PC-3 (cell line): ENCODE results near the gene ZBTB16. TPM values are rescaled to one million over a fixed set of nuclear protein-coding genes. Genes with fewer than 3 reads are reported as not detected.

Source experiments
- ATAC-seq: fragments of 200-7000 bp; cut with Tn5 transposase; 2 replicates; pipeline ENCODE4 v1.9.1; 2020; ENCODE audit warnings: mild to moderate bottlenecking, moderate library complexity
- BruUV-seq: library from RNA; stranded (reverse); fragments of 400-500 nt; replicated peaks from 2 replicates; lab custom pipeline; 2021; lab: Mats Ljungman, UMichigan
- CTCF ChIA-PET: fragments of 300-600 bp; sonication (Branson Sonifier 250); formaldehyde crosslinking; loops from one replicate; lab custom pipeline; 2022; ENCODE audit warnings: antibody characterized with exemption; lab: Charles Lee
- POLR2A ChIA-PET: fragments of 300-600 bp; sonication (Branson Sonifier 250); formaldehyde crosslinking; loops from one replicate; lab custom pipeline; 2022; ENCODE audit warnings: antibody characterized with exemption; ENCODE audit not compliant: unreplicated experiment; lab: Charles Lee
- DNase-seq: peaks from one replicate; pipeline ENCODE4 v3.0.0-alpha.2; 2015
- H2AFZ ChIP-seq: fragments of 300-600 bp; sonication (generic); 2 replicates; pipeline ENCODE4 v1.6.0; 2016; ENCODE audit warnings: antibody characterized with exemption, low read length
- H3F3A ChIP-seq: fragments of 300-600 bp; sonication (generic); one replicate; pipeline ENCODE4 v1.6.0; 2017; ENCODE audit warnings: antibody characterized with exemption, low read length, control low read depth, mild to moderate bottlenecking; ENCODE audit not compliant: unreplicated experiment
- H3K27ac ChIP-seq: fragments of 300-600 bp; sonication (generic); 2 replicates; pipeline ENCODE4 v1.5.1; 2016; ENCODE audit warnings: mild to moderate bottlenecking, low read length
- H3K27me3 ChIP-seq: fragments of 300-600 bp; sonication (generic); 2 replicates; pipeline ENCODE4 v1.6.1; 2016; ENCODE audit warnings: low read length, mixed read lengths
- H3K36me3 ChIP-seq: fragments of 300-600 bp; sonication (generic); 2 replicates; pipeline ENCODE4 v1.6.1; 2016; ENCODE audit warnings: low read depth, mixed run types, low read length, mixed read lengths
- H3K4me1 ChIP-seq: fragments of 300-600 bp; sonication (generic); 2 replicates; pipeline ENCODE4 v1.5.1; 2016; ENCODE audit warnings: low read length; ENCODE audit not compliant: insufficient read depth
- H3K4me2 ChIP-seq: fragments of 300-600 bp; sonication (generic); 2 replicates; pipeline ENCODE4 v1.6.0; 2016; ENCODE audit warnings: low read length
- H3K4me3 ChIP-seq: fragments of 300-600 bp; sonication (generic); 2 replicates; pipeline ENCODE4 v1.5.1; 2016; ENCODE audit warnings: mild to moderate bottlenecking, low read length, mixed read lengths
- H3K79me2 ChIP-seq: fragments of 300-600 bp; sonication (generic); 2 replicates; pipeline ENCODE4 v1.6.1; 2017; ENCODE audit warnings: low read length, mixed read lengths
- H3K9ac ChIP-seq: fragments of 300-600 bp; sonication (generic); 2 replicates; pipeline ENCODE4 v1.6.0; 2016; ENCODE audit warnings: mild to moderate bottlenecking, low read length
- H3K9me2 ChIP-seq: fragments of 300-600 bp; sonication (generic); replicated peaks from 2 replicates; pipeline ENCODE4 v1.6.1; 2016; ENCODE audit warnings: mixed run types, low read length, mixed read lengths
- H3K9me3 ChIP-seq: fragments of 300-600 bp; sonication (generic); 2 replicates; pipeline ENCODE4 v1.6.1; 2016; ENCODE audit warnings: low read length, mixed read lengths
- H4K20me1 ChIP-seq: fragments of 300-600 bp; sonication (generic); 2 replicates; pipeline ENCODE4 v1.6.1; 2016; ENCODE audit warnings: low read length, mixed read lengths
- CTCF ChIP-seq: fragments of 300-600 bp; sonication (generic); conservative IDR thresholded peaks from 2 replicates; pipeline ENCODE4 v1.5.1; 2017; ENCODE audit warnings: antibody characterized with exemption, low read depth, mild to moderate bottlenecking, low read length
- EZH2 ChIP-seq: fragments of 300-600 bp; sonication (generic); IDR thresholded peaks from one replicate; pipeline ENCODE4 v1.6.1; 2017; ENCODE audit warnings: antibody characterized with exemption, mild to moderate bottlenecking, low read length; ENCODE audit not compliant: unreplicated experiment
- EZH2phosphoT487 ChIP-seq: fragments of 300-600 bp; sonication (generic); IDR thresholded peaks from 2 replicates; pipeline ENCODE4 v1.6.1; 2018; ENCODE audit warnings: mild to moderate bottlenecking, antibody characterized with exemption, low read length, borderline replicate concordance
- intact Hi-C: fragments of 100-400 bp; cut with micrococcal nuclease; formaldehyde crosslinking; loops from 2 replicates; pipeline ENCODE4 v1.9.0; 2023
- total RNA-seq: library from RNA; depleted of rRNA; stranded (reverse); fragments of >200 nt; gene quantifications from 2 replicates; pipeline ENCODE4 v1.2.3, GENCODE V29; 2014

Gene ZBTB16
- total RNA-seq, 1 experiment from 2014 or later, result not detected

GRCh38 chr11:114063829-114064201, 4.3 kb downstream of the ZBTB16 start:
- Histone ChIP-seq H3K79me2 (no peaks in the 10 kb centered on the region), H3K36me3 (no peaks in the 10 kb centered on the region), H4K20me1 (no peaks in the 10 kb centered on the region), H3K4me2 (no peak overlapping the region), H3K9me3 (no peaks in the 10 kb centered on the region), H3K4me1 (no peaks in the 10 kb centered on the region), H3K27me3 (peaks cover 95% of the 10 kb centered on the region), H3K4me3 (no peak overlapping the region), H2AFZ (no peak overlapping the region), H3K27ac (no peak overlapping the region), H3K9me2 (no peaks in the 10 kb centered on the region), H3F3A (no peaks in the 10 kb centered on the region), H3K9ac (no peak overlapping the region)
- intact Hi-C loops, result no loop called here
- no peak for DNase-seq
- no TSS peak for BruUV-seq
- ATAC-seq, result no peak
- CTCF ChIA-PET, result no interaction called here
- no peak for TF ChIP-seq EZH2
- TF ChIP-seq EZH2phosphoT487, result no peak
- TF ChIP-seq CTCF, result no peak
- POLR2A ChIA-PET, result no interaction called here

GRCh38 chr11:114064216-114064615, 4.7 kb downstream of the ZBTB16 start:
- Histone ChIP-seq H3K27me3 (peaks cover 93% of the 10 kb centered on the region), H3K4me1 (no peaks in the 10 kb centered on the region), H3K9me2 (no peaks in the 10 kb centered on the region), H2AFZ (no peak overlapping the region), H3K4me3 (no peak overlapping the region), H3K9ac (no peak overlapping the region), H3K9me3 (no peaks in the 10 kb centered on the region), H3F3A (no peaks in the 10 kb centered on the region), H3K79me2 (no peaks in the 10 kb centered on the region), H3K36me3 (no peaks in the 10 kb centered on the region), H3K27ac (no peak overlapping the region), H3K4me2 (no peak overlapping the region), H4K20me1 (no peaks in the 10 kb centered on the region)
- intact Hi-C loops, result no loop called here
- no peak for ATAC-seq
- CTCF ChIA-PET, result no interaction called here
- DNase-seq, result no peak
- POLR2A ChIA-PET, result no interaction called here
- BruUV-seq, result no TSS peak
- no peak for TF ChIP-seq CTCF
- TF ChIP-seq EZH2phosphoT487, result no peak
- no peak for TF ChIP-seq EZH2

- no peak overlapping the region for H3K4me3 ChIP-seq
- no peak overlapping the region for H2AFZ ChIP-seq
- no peak overlapping the region for H3K27ac ChIP-seq
- peaks cover 92% of the 10 kb centered on the region for H3K27me3 ChIP-seq
- H3K9ac ChIP-seq, result no peak overlapping the region
- CTCF ChIA-PET, result no interaction called here
- no peaks in the 10 kb centered on the region for H3K79me2 ChIP-seq
- no peaks in the 10 kb centered on the region for H3K36me3 ChIP-seq
- ATAC-seq, result no peak
- no peaks in the 10 kb centered on the region for H3K9me2 ChIP-seq
- TF ChIP-seq CTCF (no peak), EZH2phosphoT487 (no peak)
- DNase-seq, result no peak
- intact Hi-C loops, result no loop called here
- no peaks in the 10 kb centered on the region for H3K9me3 ChIP-seq
- no TSS peak for BruUV-seq
- H3K4me2 ChIP-seq, result no peak overlapping the region
- no peaks in the 10 kb centered on the region for H3F3A ChIP-seq
- H3K4me1 ChIP-seq, result no peaks in the 10 kb centered on the region
- no peaks in the 10 kb centered on the region for H4K20me1 ChIP-seq
- POLR2A ChIA-PET, result no interaction called here
These were observed 5.6 kb downstream of the ZBTB16 start for GRCh38 chr11:114065094-114065493.
